Gastroesophageal sphincter (tissue), 4 donors: Measurements from ENCODE around the gene CD37. TPM values are rescaled to one million over a fixed set of nuclear protein-coding genes. Genes with fewer than 3 reads are reported as not detected.
A peak's percentile ranks its signal among the peaks of the same experiment; 100 is the strongest.

ENCODE experiments used
- ATAC-seq: fragments of 150-250 bp; one replicate; pipeline ENCODE4 v1.9.1; 2016; ENCODE audit warnings: mild to moderate bottlenecking, moderate library complexity
- H3K27ac ChIP-seq, 4 donors: fragments of 200-600 bp; sonication (generic) in 3 of 4; 1 replicate in 3 of 4; 2 replicates in 1 of 4; pipeline ENCODE4 v1.5.1; 2016 to 2019
- H3K27me3 ChIP-seq: fragments of 200-600 bp; sonication (generic); one replicate; pipeline ENCODE4 v1.5.1; 2019
- H3K36me3 ChIP-seq, 2 donors: fragments of 200-600 bp; sonication (generic); one replicate each; pipeline ENCODE4 v1.5.1; 2019; ENCODE audit warnings: control low read depth in 1 of 2
- H3K4me1 ChIP-seq, 3 donors: fragments of 200-600 bp; sonication (generic); 1 replicate in 2 of 3; 2 replicates in 1 of 3; pipeline ENCODE4 v1.5.1; 2016 to 2019; ENCODE audit warnings: control low read depth in 2 of 3
- H3K4me3 ChIP-seq, 2 donors: fragments of 200-600 bp; sonication (generic); one replicate each; pipeline ENCODE4 v1.5.1; 2019; ENCODE audit warnings: mild to moderate bottlenecking in 1 of 2, moderate library complexity in 1 of 2
- H3K9me3 ChIP-seq, 3 donors: fragments of 200-600 bp; sonication (generic); one replicate each; pipeline ENCODE4 v1.5.1; 2017 to 2019; ENCODE audit warnings: control low read depth in 2 of 3
- CTCF ChIP-seq, 4 experiments: fragments of 200-600 bp in 2 of 4; fragments of 450-650 bp in 2 of 4; sonication (generic) in 1 of 4; IDR thresholded peaks; one replicate each; pipeline ENCODE4 v1.5.1; 2017 to 2019; ENCODE audit warnings: antibody characterized with exemption in 4 of 4, mild to moderate bottlenecking in 2 of 4, moderate library complexity in 2 of 4
- EP300 ChIP-seq: sonication (generic); formaldehyde crosslinking; IDR thresholded peaks from one replicate; pipeline ENCODE4 v1.6.1; 2017; ENCODE audit warnings: antibody characterized with exemption, mild to moderate bottlenecking
- POLR2A ChIP-seq, 2 donors: fragments of 450-650 bp; IDR thresholded peaks; one replicate each; pipeline ENCODE4 v1.6.1; 2017; ENCODE audit warnings: antibody characterized with exemption in 2 of 2, mild to moderate bottlenecking in 2 of 2, moderate library complexity in 1 of 2
- POLR2AphosphoS5 ChIP-seq: sonication (generic); formaldehyde crosslinking; IDR thresholded peaks from one replicate; pipeline ENCODE4 v1.6.1; 2017; ENCODE audit warnings: antibody characterized with exemption
- WGBS, 2 donors: methylation state at CpG; one replicate each; pipeline ENCODE4 v1.1.5; 2018; ENCODE audit warnings: low coverage in 1 of 2; 5-methylcytosine and 5-hydroxymethylcytosine counted together
- total RNA-seq, 4 donors: library from RNA; depleted of rRNA; stranded (reverse); fragments of >200 nt; gene quantifications; one replicate each; pipeline ENCODE4 v1.1.0, GENCODE V29; 2016

The CD37 gene
- total RNA-seq, 4 donors from 2014 or later, result 4.9 to 18.9 (median 9.3) TPM

DNA sequence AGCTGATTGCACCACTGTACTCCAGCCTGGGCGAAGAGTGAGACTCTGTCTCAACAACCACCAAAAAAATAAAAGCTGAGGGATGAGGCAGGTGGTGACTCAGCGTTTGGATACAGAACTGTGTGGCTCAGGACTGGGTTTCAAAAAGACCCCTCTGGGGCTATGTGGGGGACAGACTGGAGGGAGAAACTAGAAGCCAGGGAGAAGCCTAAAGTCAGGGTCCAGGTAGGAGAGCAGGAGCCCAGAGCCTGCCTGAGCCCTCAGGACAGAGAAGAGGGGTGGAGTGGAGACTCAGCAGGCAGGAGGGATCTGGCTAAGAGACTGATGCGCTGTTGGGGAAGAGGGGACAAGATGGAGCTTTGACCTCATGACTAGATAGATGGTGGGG is 1.8 kb upstream of the CD37 start:
- 60 to 89% methylated on average over 1 to 3 of the region's 3 CpGs for WGBS, 2 donors

GRCh38 chr19:49333811-49334288 is 1.4 kb upstream of the CD37 start:
- no peak for ATAC-seq
- Histone ChIP-seq H3K27ac (no peak overlapping the region), H3K9me3 (no peaks in the 10 kb centered on the region), H3K36me3 (peaks cover 0 to 21% of the 10 kb centered on the region in 2 donors), H3K27me3 (no peaks in the 10 kb centered on the region), H3K4me1 (peaks cover 0 to 13% (median 10%) of the 10 kb centered on the region in 3 donors), H3K4me3 (no peak overlapping the region)
- no peak for TF ChIP-seq EP300
- TF ChIP-seq POLR2AphosphoS5, result no peak
- TF ChIP-seq POLR2A (IDR thresholded peaks at IDR 0.05), result no peak
- no peak for TF ChIP-seq CTCF (IDR thresholded peaks at IDR 0.05)
- WGBS, 2 donors, result no CpG with 5 or more reads among the region's 8 CpGs

More for the DNA sequence above, 1.8 kb upstream of the CD37 start:
- TF ChIP-seq EP300 (no peak), POLR2A (IDR thresholded peaks at IDR 0.05) (no peak), POLR2AphosphoS5 (no peak), CTCF (IDR thresholded peaks at IDR 0.05) (no peak)
- H3K4me1 ChIP-seq, result peaks cover 0 to 9% (median 6%) of the 10 kb centered on the region in 3 donors
- no peaks in the 10 kb centered on the region for H3K9me3 ChIP-seq
- no peak overlapping the region for H3K4me3 ChIP-seq
- peaks cover 0 to 25% of the 10 kb centered on the region in 2 donors for H3K36me3 ChIP-seq
- no peak overlapping the region for H3K27ac ChIP-seq
- no peaks in the 10 kb centered on the region for H3K27me3 ChIP-seq
- ATAC-seq, result no peak

DNA sequence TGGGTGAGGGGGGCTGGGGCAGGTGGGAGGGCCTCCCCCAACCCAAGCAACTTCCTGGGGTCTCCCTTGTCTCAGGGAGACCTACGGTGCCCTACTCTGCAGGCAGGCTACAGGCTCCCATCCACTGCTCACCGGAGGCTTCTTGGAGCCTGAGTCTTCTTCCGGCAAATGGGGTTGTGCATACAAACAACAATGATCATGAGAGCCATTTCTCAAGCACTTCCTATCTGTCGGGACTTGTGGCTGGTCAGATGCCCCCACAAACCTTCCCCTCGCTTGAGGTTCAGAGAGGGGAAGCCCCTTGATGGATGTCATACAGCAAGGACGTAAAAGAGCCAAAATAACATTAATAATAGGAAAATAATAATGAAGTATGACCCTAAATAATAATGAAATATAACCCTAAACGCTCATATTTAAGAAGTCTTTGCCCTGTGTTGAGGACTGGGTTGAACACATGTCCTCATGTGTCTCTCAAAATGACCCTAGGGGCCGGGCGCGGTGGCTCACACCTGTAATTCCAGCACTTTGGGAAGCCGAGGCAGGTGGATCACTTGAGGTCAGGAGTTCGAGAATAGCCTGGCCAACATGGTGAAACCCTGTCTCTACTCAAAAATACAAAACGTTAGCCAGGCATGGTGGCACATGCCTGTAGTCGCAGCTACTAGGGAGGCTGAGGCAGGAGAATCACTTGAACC is 727 bp downstream of the CD37 start:
- no peak for ATAC-seq
- peak overlapping the region in 1 of 2 donors; percentile 37 for H3K4me3 ChIP-seq
- no peaks in the 10 kb centered on the region for H3K9me3 ChIP-seq
- H3K27me3 ChIP-seq, result no peaks in the 10 kb centered on the region
- H3K36me3 ChIP-seq, result peaks cover 0 to 14% of the 10 kb centered on the region in 2 donors
- H3K4me1 ChIP-seq, result peaks cover 0 to 33% (median 23%) of the 10 kb centered on the region in 3 donors
- peak overlapping the region in 1 of 4 donors; percentile 10 for H3K27ac ChIP-seq
- no peak for TF ChIP-seq EP300
- TF ChIP-seq POLR2A (IDR thresholded peaks at IDR 0.05), result no peak
- no peak for TF ChIP-seq POLR2AphosphoS5
- no peak for TF ChIP-seq CTCF (IDR thresholded peaks at IDR 0.05)
- 73 to 81% methylated on average over 7 to 8 of the region's 14 CpGs for WGBS, 2 donors

DNA sequence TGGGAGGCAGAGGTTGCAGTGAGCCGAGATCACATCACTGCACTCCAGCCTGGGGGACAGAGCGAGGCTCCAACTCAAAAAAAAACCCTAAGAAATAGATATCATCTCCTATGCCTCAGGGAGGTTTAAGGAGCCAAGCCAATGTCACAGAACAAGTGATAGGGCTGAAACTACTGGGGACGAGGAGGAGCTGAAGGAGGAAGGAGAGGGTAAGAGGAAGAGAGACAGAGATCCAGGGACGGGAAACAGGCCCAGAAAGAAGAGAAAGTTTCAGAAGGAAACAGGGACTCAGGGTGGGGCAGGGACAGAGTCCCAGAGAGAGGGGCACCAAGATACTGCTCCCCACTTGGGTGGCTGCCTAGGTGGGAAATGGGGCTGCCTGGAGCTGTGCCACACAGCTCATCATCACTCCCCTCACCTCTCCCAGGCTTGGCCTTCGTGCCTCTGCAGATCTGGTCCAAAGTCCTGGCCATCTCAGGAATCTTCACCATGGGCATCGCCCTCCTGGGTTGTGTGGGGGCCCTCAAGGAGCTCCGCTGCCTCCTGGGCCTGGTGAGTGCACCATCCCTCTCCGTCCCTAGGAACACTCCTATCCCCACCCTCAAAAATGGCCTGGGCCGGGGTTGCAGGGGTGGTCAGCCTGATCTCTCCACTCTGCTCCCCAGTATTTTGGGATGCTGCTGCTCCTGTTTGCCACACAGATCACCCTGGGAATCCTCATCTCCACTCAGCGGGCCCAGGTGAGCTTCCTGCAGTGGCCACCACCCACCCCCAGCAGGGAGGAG is 1.5 kb downstream of the CD37 start:
- no peak overlapping the region for H3K4me3 ChIP-seq
- H3K4me1 ChIP-seq, result peaks cover 0 to 37% (median 23%) of the 10 kb centered on the region in 3 donors
- H3K9me3 ChIP-seq, result no peaks in the 10 kb centered on the region
- 66 to 74% methylated on average over 3 of the region's 10 CpGs for WGBS, 2 donors
- H3K27me3 ChIP-seq, result no peaks in the 10 kb centered on the region
- no peak for ATAC-seq
- TF ChIP-seq CTCF (IDR thresholded peaks at IDR 0.05) (no peak), EP300 (no peak), POLR2A (IDR thresholded peaks at IDR 0.05) (no peak), POLR2AphosphoS5 (no peak)
- H3K36me3 ChIP-seq, result peaks cover 0 to 16% of the 10 kb centered on the region in 2 donors
- peak overlapping the region in 1 of 4 donors; percentile 5 for H3K27ac ChIP-seq
